HG03064 (cell line): ENCODE results near the gene MPND.

ENCODE experiments used
- ATAC-seq: cut with Tn5 transposase; IDR thresholded peaks from one replicate; pipeline ENCODE4 v1.9.1; 2021; ENCODE audit warnings: low read depth; ENCODE audit not compliant: unreplicated experiment

Gene MPND

DNA sequence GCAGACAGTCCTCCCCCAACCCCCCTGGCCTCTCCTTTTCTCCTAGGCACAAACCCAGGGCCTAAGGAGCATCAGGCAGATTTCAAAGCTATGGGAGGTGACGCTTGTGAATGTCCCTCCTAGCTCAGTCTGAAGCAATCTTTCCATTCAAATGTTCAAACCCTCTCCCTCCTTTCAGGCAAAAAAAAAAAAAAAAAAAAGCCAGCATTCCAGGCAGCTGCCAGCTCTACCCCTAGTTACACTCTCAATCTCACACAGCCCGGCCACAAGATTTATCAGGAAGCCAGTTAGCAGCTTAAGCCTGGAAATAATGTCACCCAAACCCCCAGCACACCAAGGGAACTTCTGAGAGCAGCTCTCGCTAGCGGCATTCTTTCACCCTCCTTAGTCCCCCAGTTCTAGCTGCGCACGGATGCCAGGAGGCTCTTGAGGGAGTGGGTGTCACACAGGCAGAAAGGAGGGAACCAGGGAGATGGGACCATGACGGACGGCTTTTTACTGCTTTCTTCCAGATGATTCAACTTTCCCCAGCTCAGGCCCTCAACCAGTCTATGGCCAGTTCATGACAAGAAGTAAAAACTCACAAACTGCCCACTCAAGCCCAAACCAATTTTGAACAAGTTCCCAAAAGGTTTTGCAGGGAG lies 50.7 kb downstream of the MPND start:
- ATAC-seq, result no peak

GRCh38 chr19:4396949-4397783 lies 53.8 kb downstream of the MPND start:
- ATAC-seq, result no peak

DNA sequence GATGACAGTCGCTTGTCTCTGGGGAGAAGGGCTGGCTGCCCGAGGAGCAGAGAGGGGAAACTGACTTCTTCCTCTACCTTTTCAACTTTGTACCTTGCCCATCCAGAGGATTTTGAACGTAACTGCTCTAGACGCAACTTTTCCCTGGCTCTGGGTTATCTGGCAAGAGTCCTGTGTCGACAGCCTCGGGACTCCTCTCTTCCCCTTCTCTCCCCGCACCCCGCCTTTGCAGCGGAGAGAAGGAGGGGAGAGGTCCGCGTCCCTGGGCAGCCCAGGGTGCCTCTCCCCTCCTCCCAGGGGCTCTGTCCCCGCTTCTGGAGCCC lies 56.4 kb downstream of the MPND start:
- no peak for ATAC-seq

GRCh38 chr19:4400135-4400936 lies 57.0 kb downstream of the MPND start, which contains the start of gene SH3GL1:
SH3GL1 (minus strand) TSS chr19:4400547; CDS start chr19:4400368, 179 bp downstream.
- peak; percentile 49 for ATAC-seq

DNA sequence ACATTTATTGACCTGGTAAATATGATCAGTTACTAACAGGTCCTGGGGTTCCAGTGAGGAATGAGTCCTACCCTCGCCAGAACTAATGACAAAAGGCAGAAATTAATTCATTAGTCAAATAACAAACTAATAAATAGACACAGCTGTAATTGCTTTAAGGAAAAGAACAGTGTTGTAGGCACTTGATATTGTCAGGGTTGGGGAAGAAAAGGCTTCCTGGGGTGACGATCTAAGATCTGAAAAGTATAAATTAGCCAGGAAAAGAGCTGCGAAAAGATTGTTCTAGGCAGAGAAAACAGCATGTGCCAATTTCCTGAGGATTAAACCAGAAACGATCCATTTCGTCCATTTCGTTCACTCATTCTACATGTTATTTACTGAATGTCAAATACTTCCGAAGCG lies 58.4 kb downstream of the MPND start:
- ATAC-seq, result no peak

DNA sequence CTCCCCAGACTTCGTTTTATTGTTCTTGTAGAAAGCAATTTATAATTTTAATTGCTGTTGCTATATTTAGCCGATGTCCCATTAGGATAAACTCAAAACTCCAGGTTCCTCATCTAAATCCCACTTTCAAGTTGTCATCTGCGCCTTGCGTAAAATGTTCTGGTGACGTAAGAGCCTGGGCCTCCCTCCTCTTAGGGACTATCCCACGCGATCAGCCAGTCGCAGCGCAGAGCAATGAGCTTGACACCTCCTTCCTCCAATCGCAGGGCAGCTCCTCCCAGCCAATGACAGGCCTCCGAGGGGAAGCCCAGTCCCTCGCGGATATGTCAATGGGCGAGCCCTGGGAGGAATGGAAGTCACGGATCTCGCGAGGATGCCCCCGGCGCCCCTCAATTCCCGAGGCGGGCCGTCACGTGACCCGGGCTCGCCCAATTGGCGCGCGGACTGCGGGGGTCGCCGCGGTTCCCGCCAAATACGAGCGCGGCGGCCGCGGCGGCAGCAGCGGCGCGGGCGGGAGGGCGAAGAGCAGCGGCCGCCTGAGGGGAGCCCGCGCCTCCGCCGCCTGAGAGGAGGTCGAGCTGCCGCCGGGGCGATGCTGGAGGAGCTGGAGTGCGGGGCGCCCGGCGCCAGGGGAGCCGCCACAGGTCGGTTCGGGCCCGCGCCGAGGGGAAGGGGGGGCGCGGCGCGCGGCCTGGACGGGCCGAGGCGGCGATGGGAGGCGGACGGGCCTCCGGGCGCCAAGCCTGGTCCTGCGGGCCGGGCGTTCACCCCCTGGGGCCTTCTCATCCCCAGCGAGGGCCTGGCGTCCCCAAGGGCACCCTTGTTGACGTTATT lies 59.0 kb downstream of the MPND start, which contains the start of gene CHAF1A:
Gene CHAF1A, plus strand, starts transcription at position 470 of the 834 bp plus-strand sequence. Its CDS starts 123 bp downstream, at position 593.
- peak; percentile 55 for ATAC-seq

DNA sequence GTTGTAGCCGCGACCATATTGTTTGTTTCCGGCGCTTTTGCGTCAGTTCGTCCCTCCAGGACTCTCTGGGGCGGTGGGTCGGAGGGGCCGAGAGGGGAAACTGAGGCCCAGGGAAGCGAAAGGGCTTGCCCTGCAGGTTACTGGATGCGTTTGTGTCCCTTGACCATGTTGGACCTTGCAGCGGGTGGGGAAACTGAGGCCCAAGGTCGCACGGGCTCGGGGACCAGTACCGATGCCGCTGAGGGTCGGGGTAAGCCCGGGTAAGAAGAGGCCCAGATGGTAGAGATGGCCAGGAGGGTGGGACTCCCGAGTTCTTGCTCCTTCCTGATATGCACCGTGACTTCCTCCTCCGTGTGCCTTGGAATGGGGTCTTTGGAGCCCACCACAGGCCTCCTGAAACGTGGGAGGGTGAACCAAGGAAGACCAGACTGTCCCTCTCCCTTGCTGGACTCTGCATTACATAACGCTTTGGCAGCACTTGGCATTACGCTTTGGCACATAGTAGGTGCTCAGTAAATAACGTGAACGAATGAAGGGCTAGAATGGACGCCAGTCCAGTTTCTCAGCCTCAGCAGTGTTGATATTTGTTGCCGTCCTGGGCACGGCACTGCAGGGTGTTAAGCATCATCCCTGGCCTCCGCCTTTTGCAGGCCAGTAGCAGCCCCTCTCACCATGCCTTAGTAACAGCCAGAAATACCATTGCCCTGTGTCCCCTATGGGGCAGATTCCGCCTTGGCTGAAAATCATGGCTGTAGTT lies 59.8 kb downstream of the MPND start:
- ATAC-seq, result no peak

- ATAC-seq, result no peak
Observed at GRCh38 chr19:4405977-4406376, 62.6 kb downstream of the MPND start.

- ATAC-seq, result no peak
Observed at GRCh38 chr19:4406626-4407025, 63.3 kb downstream of the MPND start.

DNA sequence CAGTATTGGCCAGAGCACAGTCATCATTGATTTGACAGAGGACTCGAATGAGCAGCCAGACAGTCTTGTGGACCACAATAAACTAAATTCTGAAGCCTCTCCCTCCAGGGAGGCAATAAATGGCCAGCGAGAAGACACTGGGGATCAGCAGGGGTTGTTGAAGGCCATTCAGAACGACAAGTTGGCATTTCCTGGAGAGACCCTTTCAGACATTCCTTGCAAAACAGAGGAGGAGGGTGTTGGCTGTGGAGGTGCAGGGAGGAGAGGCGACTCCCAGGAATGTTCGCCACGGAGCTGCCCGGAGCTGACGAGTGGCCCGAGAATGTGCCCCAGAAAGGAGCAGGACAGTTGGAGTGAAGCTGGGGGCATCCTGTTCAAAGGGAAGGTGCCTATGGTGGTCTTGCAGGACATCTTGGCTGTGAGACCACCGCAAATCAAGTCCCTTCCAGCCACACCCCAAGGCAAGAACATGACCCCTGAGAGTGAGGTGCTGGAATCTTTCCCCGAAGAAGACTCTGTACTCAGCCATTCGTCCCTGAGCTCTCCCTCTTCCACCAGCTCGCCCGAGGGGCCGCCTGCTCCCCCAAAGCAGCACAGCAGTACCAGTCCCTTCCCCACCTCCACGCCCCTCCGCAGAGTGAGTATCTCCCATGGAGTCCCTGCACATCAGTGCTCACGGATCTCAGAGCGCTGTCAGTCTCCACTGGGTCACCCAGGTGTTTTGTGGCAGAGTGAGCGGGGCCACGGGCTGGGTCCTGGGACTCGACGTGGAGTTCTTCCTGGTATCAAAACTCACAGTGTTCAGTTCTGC lies 66.0 kb downstream of the MPND start:
- ATAC-seq, result no peak
